T-helper 2 cell treated with Interferon-gamma antibody and Interleukin-4, amounts not matched to agents 5 μg/mL and 100 μg/mL, for 36 hours (primary cell): ENCODE measurements around the gene LZTS2.

ENCODE experiments used
- DNase-seq: peaks from one replicate; pipeline ENCODE4 v3.0.0; 2021; ENCODE audit warnings: low spot score
- H3K27ac Mint-ChIP-seq: one replicate; pipeline ENCODE4 v1.8.0; 2021; ENCODE audit warnings: mild to moderate bottlenecking, mixed read lengths
- H3K27me3 Mint-ChIP-seq: one replicate; pipeline ENCODE4 v1.8.0; 2021; ENCODE audit warnings: low read depth, mixed read lengths
- H3K36me3 Mint-ChIP-seq: one replicate; pipeline ENCODE4 v1.8.0; 2021; ENCODE audit warnings: low read depth, mixed read lengths
- H3K4me1 Mint-ChIP-seq: one replicate; pipeline ENCODE4 v1.8.0; 2021; ENCODE audit warnings: low read depth, mixed read lengths
- H3K4me3 Mint-ChIP-seq: one replicate; pipeline ENCODE4 v1.8.0; 2022; ENCODE audit warnings: mild to moderate bottlenecking, moderate library complexity, mixed read lengths
- H3K9me3 Mint-ChIP-seq: one replicate; pipeline ENCODE4 v1.8.0; 2021; ENCODE audit warnings: mixed read lengths

The LZTS2 gene

GRCh38 chr10:100999742-101000126 lies at the start of gene LZTS2:
Gene LZTS2 (plus strand): TSS chr10:100999808. CDS start chr10:101002539, 2,731 bp downstream.
- DNase-seq: no peak
- Mint-ChIP-seq H3K27me3 (peaks cover 2% of the 10 kb centered on the region), H3K4me1 (peaks cover 15% of the 10 kb centered on the region), H3K4me3 (peak within 1 kb of the TSS; percentile 84), H3K27ac (peak within 1 kb of the TSS; percentile 85), H3K36me3 (peaks cover 1% of the 10 kb centered on the region), H3K9me3 (no peaks in the 10 kb centered on the region)

- H3K36me3 Mint-ChIP-seq: peaks cover 45% of the 10 kb centered on the region
Observed at GRCh38 chr10:100960251-100960650, 39.4 kb upstream of the LZTS2 start.

GRCh38 chr10:100962351-100963080 lies 37.1 kb upstream of the LZTS2 start:
- no peak overlapping the region for H3K4me3 Mint-ChIP-seq
- peaks cover 36% of the 10 kb centered on the region for H3K36me3 Mint-ChIP-seq
- no peaks in the 10 kb centered on the region for H3K9me3 Mint-ChIP-seq
- no peaks in the 10 kb centered on the region for H3K27me3 Mint-ChIP-seq
- H3K27ac Mint-ChIP-seq: no peak overlapping the region
- H3K4me1 Mint-ChIP-seq: no peaks in the 10 kb centered on the region
- no peak for DNase-seq

More at GRCh38 chr10:100960251-100960650, 39.4 kb upstream of the LZTS2 start:
- no peak overlapping the region for H3K27ac Mint-ChIP-seq
- H3K9me3 Mint-ChIP-seq: no peaks in the 10 kb centered on the region
- no peaks in the 10 kb centered on the region for H3K27me3 Mint-ChIP-seq
- H3K4me3 Mint-ChIP-seq: no peak overlapping the region
- DNase-seq: no peak
- H3K4me1 Mint-ChIP-seq: peaks cover 5% of the 10 kb centered on the region

- Mint-ChIP-seq H3K27me3 (peaks cover 4% of the 10 kb centered on the region), H3K4me3 (no peak overlapping the region), H3K27ac (no peak overlapping the region), H3K36me3 (peaks cover 32% of the 10 kb centered on the region), H3K9me3 (no peaks in the 10 kb centered on the region), H3K4me1 (peaks cover 5% of the 10 kb centered on the region)
- DNase-seq: no peak
Observed at GRCh38 chr10:100963826-100964225, 35.8 kb upstream of the LZTS2 start.

GRCh38 chr10:100965820-100966219 lies 33.8 kb upstream of the LZTS2 start:
- Mint-ChIP-seq H3K4me3 (no peak overlapping the region), H3K27me3 (peaks cover 8% of the 10 kb centered on the region), H3K4me1 (peaks cover 7% of the 10 kb centered on the region), H3K36me3 (peaks cover 17% of the 10 kb centered on the region), H3K27ac (no peak overlapping the region), H3K9me3 (no peaks in the 10 kb centered on the region)
- no peak for DNase-seq

- H3K4me1 Mint-ChIP-seq: peaks cover 7% of the 10 kb centered on the region
- no peak overlapping the region for H3K27ac Mint-ChIP-seq
- no peaks in the 10 kb centered on the region for H3K9me3 Mint-ChIP-seq
- H3K4me3 Mint-ChIP-seq: no peak overlapping the region
- H3K36me3 Mint-ChIP-seq: peaks cover 13% of the 10 kb centered on the region
- DNase-seq: no peak
- H3K27me3 Mint-ChIP-seq: peaks cover 8% of the 10 kb centered on the region
Observed at GRCh38 chr10:100966887-100967286, 32.7 kb upstream of the LZTS2 start.

- no peaks in the 10 kb centered on the region for H3K9me3 Mint-ChIP-seq
Observed at GRCh38 chr10:100967332-100967731, 32.3 kb upstream of the LZTS2 start.

GRCh38 chr10:100968062-100968736 lies 31.4 kb upstream of the LZTS2 start:
- Mint-ChIP-seq H3K27me3 (peaks cover 8% of the 10 kb centered on the region), H3K4me1 (peaks cover 7% of the 10 kb centered on the region), H3K36me3 (peaks cover 6% of the 10 kb centered on the region), H3K9me3 (no peaks in the 10 kb centered on the region), H3K27ac (no peak overlapping the region), H3K4me3 (peak overlapping the region; percentile 71)
- DNase-seq: no peak

More at GRCh38 chr10:100967332-100967731, 32.3 kb upstream of the LZTS2 start:
- no peak overlapping the region for H3K4me3 Mint-ChIP-seq
- H3K27me3 Mint-ChIP-seq: peaks cover 8% of the 10 kb centered on the region
- H3K36me3 Mint-ChIP-seq: peaks cover 9% of the 10 kb centered on the region
- DNase-seq: no peak
- peaks cover 7% of the 10 kb centered on the region for H3K4me1 Mint-ChIP-seq
- no peak overlapping the region for H3K27ac Mint-ChIP-seq

- Mint-ChIP-seq H3K36me3 (peaks cover 4% of the 10 kb centered on the region), H3K4me1 (peaks cover 7% of the 10 kb centered on the region), H3K27ac (no peak overlapping the region), H3K4me3 (peak overlapping the region; percentile 71), H3K9me3 (no peaks in the 10 kb centered on the region), H3K27me3 (peaks cover 8% of the 10 kb centered on the region)
- no peak for DNase-seq
Observed at GRCh38 chr10:100968863-100969186, 30.8 kb upstream of the LZTS2 start.

- H3K27me3 Mint-ChIP-seq: peaks cover 8% of the 10 kb centered on the region
- peaks cover 7% of the 10 kb centered on the region for H3K4me1 Mint-ChIP-seq
- H3K9me3 Mint-ChIP-seq: no peaks in the 10 kb centered on the region
- peaks cover 4% of the 10 kb centered on the region for H3K36me3 Mint-ChIP-seq
- no peak within 1 kb of the TSS for H3K27ac Mint-ChIP-seq
- DNase-seq: peak; percentile 22
- peak within 1 kb of the TSS; percentile 71 for H3K4me3 Mint-ChIP-seq
Observed at GRCh38 chr10:100969187-100970075, 30.2 kb upstream of the LZTS2 start, which contains the start of gene SEMA4G. Gene SEMA4G (plus strand): TSS chr10:100969504. CDS start chr10:100972913, 3,409 bp downstream.

GRCh38 chr10:100970076-100970913 lies 29.3 kb upstream of the LZTS2 start:
- Mint-ChIP-seq H3K9me3 (no peaks in the 10 kb centered on the region), H3K27ac (no peak overlapping the region), H3K4me1 (peaks cover 7% of the 10 kb centered on the region), H3K36me3 (peaks cover 4% of the 10 kb centered on the region), H3K4me3 (peak overlapping the region; percentile 41), H3K27me3 (peaks cover 8% of the 10 kb centered on the region)
- no peak for DNase-seq

- H3K27me3 Mint-ChIP-seq: peaks cover 8% of the 10 kb centered on the region
- H3K4me3 Mint-ChIP-seq: no peak overlapping the region
- DNase-seq: no peak
- H3K9me3 Mint-ChIP-seq: no peaks in the 10 kb centered on the region
- no peaks in the 10 kb centered on the region for H3K36me3 Mint-ChIP-seq
- H3K27ac Mint-ChIP-seq: no peak overlapping the region
- peaks cover 7% of the 10 kb centered on the region for H3K4me1 Mint-ChIP-seq
Observed at GRCh38 chr10:100970914-100971811, 28.4 kb upstream of the LZTS2 start.
